HG02870 (cell line): ENCODE data around the gene TM4SF4.

Experiments used
- ATAC-seq: cut with Tn5 transposase; IDR thresholded peaks from one replicate; pipeline ENCODE4 v1.9.1; 2021; ENCODE audit warnings: mild to moderate bottlenecking, moderate library complexity; ENCODE audit not compliant: unreplicated experiment

Gene TM4SF4

GRCh38 chr3:149509526-149509925 is 35.0 kb downstream of the TM4SF4 start:
- no peak for ATAC-seq

GRCh38 chr3:149510480-149510879 is 36.0 kb downstream of the TM4SF4 start:
- ATAC-seq = no peak

GRCh38 chr3:149511040-149511626 is 36.6 kb downstream of the TM4SF4 start:
- ATAC-seq = no peak

- peak; percentile 76 for ATAC-seq
Observed at GRCh38 chr3:149512073-149512782, 37.7 kb downstream of the TM4SF4 start.

GRCh38 chr3:149514471-149514870 is 40.0 kb downstream of the TM4SF4 start:
- ATAC-seq = no peak

- no peak for ATAC-seq
Observed at GRCh38 chr3:149515249-149515648, 40.8 kb downstream of the TM4SF4 start.

GRCh38 chr3:149516920-149517319 is 42.4 kb downstream of the TM4SF4 start:
- no peak for ATAC-seq

GRCh38 chr3:149519912-149520311 is 45.4 kb downstream of the TM4SF4 start:
- no peak for ATAC-seq

- no peak for ATAC-seq
Observed at GRCh38 chr3:149523512-149524299, 49.2 kb downstream of the TM4SF4 start.

GRCh38 chr3:149527531-149528339 is 53.2 kb downstream of the TM4SF4 start:
- ATAC-seq = no peak

- no peak for ATAC-seq
Observed at GRCh38 chr3:149528340-149528650, 53.8 kb downstream of the TM4SF4 start.

- no peak for ATAC-seq
Observed at GRCh38 chr3:149529099-149529498, 54.6 kb downstream of the TM4SF4 start.

GRCh38 chr3:149532489-149533180 is 58.1 kb downstream of the TM4SF4 start:
- no peak for ATAC-seq

- no peak for ATAC-seq
Observed at GRCh38 chr3:149534082-149534481, 59.6 kb downstream of the TM4SF4 start.

GRCh38 chr3:149534671-149535332 is 60.3 kb downstream of the TM4SF4 start:
- no peak for ATAC-seq

- no peak for ATAC-seq
Observed at GRCh38 chr3:149535333-149535685, 60.8 kb downstream of the TM4SF4 start.

- no peak for ATAC-seq
Observed at GRCh38 chr3:149536429-149536828, 61.9 kb downstream of the TM4SF4 start.

GRCh38 chr3:149538371-149538770 is 63.9 kb downstream of the TM4SF4 start:
- no peak for ATAC-seq

- no peak for ATAC-seq
Observed at GRCh38 chr3:149541091-149541491, 66.6 kb downstream of the TM4SF4 start.
